Fibroblast of gingiva (primary cell): ENCODE results near the gene LAMTOR2.
"Not testable (repeated sequence)": the region's sequence is repeated elsewhere in the genome, so short reads cannot be mapped to it uniquely, and the experiment has no call there.

Experiments used
- DNase-seq: peaks from one replicate; pipeline ENCODE4 v3.0.0-alpha.2; 2011; ENCODE audit warnings: low read depth

Gene LAMTOR2

DNA sequence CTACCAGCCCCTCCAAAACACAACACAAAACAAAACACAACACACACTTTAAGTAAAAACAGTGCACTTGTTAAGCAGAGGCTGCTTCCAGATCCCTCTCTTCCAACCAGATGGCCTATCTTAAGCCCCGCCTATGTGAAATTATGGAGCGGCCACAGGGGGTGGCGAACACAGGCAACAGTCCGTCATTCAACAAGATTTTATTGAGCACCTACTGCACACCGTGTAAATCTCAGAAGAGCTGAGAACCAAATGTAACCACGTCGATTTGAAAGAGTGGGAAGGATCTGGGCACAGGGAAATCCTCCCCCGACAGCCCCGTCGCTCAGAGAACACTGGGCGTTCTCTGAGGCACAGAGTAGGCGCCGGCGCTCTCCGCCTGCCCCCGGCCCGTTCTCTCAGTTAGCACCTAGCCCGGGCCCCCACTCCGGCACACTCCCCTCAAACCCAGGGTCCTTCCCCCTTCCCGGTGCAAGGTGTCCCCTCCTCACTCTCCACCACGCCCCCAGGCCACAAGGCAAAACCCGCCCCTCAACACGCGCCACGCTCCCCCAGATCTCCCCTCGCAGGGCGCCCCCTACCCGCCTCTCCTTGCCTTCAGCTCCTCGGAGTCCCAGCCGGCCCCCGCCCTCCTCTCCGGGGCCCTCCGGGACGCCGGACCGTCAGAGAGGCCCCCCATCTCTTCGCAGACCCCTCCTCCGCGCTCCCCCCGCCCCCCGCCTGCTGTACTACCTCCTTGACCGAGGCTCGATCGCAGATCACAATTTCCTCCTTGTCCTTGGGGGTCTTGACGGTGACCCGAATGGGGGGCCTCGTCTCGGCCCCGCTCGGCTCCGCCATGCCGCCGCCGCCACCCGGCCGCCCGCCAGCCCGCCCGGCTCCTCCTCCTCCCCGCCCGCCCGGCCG is 1.5 kb upstream of the LAMTOR2 start:
- DNase-seq = peak; percentile 69

GRCh38 chr1:156053768-156054499 is 648 bp upstream of the LAMTOR2 start, which contains the start of gene UBQLN4:
Gene UBQLN4, minus strand, starts transcription at chr1:156053798. Its CDS starts 97 bp downstream, at chr1:156053701.
- peak; percentile 87 for DNase-seq

DNA sequence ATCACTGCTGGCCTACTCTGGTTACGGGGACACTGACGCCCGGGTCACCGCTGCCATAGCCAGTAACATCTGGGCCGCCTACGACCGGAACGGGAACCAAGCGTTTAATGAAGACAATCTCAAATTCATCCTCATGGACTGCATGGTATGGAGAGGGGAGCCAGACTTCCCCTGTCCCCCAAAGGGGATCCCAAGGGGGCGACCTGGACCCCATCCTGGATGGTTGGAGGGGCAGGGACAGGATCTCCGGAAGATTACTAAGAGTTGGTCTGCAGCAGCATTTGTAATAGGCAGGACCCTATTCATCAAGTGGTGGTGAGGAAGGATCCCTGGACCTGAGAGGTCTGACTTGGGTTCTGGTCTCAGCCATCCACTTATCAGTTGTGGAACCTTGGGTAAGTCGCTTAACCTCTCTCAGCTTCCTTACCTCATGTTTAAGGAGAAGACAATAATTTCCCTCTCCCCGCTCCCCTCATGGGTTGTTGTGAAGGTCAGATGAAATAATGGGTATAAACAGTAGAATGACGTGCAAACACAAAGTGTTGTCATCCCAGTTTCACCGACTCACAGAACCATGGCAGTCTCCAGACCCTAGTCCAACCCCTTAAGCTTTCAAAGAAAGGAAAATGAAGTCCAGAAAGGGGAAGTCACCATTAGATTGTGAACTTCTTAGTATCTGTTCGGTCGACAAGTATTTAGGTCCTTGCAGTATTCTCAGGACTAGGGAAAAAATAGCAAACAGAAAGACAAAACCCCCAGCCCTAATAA is 883 bp downstream of the LAMTOR2 start:
- DNase-seq = no peak

DNA sequence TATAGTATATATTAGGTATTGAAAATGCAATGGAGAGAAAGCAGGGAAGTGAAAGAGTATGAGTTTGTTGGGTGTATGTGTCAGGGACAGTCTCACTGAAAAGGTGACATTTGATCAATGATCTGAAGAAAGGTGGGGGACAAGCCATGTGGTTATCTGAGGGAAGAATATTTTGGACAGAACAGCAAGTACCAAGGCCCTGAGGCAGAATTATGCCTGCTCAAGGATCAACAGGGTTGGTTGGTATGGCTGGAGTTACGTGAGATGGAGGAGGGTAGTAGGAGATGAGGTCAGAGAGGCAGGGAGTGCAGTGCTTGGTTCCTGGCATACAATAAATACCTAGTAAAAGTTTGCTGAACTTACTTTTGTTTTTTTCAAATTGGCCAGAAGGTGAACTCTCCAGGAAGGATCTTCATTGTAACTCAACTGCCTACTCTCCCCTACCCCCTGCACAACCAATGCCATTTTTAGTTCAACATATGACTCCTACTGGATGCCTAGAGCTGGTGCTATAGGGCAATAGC is 1.8 kb downstream of the LAMTOR2 start:
- DNase-seq = no peak

GRCh38 chr1:156060937-156061636 is 6.5 kb downstream of the LAMTOR2 start, which contains the start of gene RAB25:
Gene RAB25, plus strand, starts transcription at chr1:156061160. Its CDS starts 241 bp downstream, at chr1:156061401.
- DNase-seq = no peak

GRCh38 chr1:156062189-156062588 is 7.6 kb downstream of the LAMTOR2 start:
- no peak for DNase-seq

GRCh38 chr1:156063997-156064285 is 9.4 kb downstream of the LAMTOR2 start:
- no peak for DNase-seq

DNA sequence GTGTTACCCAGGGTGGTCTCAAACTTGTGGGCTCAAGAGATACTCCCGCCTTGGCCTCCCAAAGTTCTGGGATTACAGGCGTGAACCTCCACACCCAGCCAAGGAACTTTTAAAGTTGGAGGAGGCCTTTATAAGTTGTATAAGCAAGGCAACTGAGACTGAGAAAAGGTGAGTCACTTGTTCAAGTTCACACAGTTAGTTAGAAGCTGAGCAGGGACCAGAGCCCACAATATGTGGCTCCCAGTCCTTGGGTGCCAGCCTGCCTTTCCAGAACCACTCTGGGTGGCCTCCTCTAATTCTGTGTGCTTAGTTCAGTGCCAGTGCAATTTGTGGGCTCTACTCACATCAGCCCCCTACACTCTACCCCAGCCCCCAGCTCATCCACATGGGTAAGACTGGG is 10.0 kb downstream of the LAMTOR2 start:
- no peak for DNase-seq

DNA sequence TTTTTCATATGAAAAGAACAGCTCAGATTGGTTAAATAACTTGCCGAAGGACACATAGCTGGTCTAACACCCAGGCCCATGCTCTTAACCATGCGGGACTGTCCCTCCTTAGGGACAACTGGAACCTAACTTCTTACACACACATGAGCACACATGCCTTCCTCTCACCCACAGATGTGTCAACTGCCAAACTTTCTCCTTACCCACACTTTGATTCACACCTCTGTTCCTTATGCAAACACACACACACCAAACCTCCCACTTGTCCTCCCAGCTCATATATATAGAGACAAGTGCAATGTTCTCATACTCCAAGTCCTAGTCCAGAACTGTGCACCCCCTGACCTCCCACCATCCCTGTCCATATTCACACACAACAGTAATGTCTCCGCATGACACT is 10.6 kb downstream of the LAMTOR2 start:
- no peak for DNase-seq

GRCh38 chr1:156065871-156066270 is 11.3 kb downstream of the LAMTOR2 start:
- DNase-seq = no peak

GRCh38 chr1:156067262-156067661 is 12.7 kb downstream of the LAMTOR2 start:
- DNase-seq = no peak

GRCh38 chr1:156069490-156070455 is 15.2 kb downstream of the LAMTOR2 start:
- no peak for DNase-seq

DNA sequence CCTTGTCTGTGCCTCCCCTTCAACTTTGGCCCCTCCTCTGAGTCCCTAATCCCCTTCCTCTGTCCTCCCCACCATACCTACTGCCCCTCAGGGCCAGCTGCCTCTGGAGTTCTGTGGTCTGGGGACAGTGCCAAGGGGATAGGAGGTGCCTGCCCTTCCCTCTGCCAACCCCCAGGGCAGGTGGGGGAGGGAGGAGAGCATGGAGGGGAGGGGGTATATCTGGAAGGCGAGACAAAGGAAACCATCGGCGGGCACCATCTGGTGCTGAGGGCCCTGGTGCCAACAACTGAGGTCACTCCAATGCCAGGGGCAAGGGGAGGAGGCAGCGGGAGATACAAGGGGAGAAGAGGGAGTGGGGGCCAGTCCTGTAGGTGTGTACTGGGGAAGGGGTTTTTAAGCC is 16.0 kb downstream of the LAMTOR2 start:
- DNase-seq = no peak

DNA sequence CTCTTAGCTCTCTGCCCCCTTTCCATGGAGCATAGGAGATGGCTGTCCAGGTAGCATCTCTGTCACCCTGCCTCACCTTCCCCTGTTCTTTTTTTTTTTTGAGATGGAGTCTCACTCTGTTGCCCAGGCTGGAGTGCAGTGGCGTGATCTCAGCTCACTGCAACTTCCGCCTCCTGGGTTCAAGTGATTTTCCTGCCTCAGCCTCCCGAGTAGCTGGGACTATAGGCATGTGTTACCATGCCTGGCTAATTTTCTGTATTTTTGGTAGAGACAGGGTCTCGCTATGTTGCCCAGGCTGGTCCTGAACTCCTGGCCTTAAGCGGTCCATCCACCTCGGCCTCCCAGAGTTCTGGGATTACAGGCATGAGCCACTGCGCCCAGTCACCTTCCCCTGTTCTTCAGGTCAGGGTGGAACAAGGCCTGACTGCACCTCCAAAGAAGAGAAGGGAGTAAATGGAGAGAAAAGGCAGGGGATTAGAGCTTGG is 16.8 kb downstream of the LAMTOR2 start:
- DNase-seq = not testable (repeated sequence)

- no peak for DNase-seq
Measured at GRCh38 chr1:156072251-156072650, 17.7 kb downstream of the LAMTOR2 start.

DNA sequence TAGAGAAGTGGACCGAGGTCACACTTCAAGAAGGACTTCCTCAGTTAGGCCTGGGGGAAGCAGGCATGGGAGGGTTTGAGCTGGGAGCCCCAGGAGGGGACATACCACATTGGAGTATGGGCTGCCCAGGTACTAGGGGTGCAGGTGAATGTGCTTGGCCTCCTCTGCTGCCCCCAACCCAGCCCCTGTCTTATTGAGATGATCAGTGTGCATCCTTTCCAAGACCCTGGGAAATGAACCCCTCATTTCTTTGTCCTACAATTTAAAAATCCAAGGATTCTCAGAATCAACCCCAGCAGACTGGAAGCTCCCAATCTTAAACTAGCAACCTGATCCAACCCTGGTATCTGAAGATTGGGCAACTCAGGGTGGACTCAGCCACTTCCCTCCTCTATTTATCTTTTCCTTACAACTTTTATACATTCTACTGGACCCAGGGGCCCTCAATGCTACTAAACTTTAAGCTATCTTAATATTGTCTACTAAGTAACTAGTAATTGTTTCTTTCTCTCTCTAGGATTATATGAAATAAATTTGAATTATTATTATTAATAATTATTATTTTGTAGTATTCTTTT is 18.6 kb downstream of the LAMTOR2 start:
- no peak for DNase-seq

- DNase-seq = no peak
Measured at GRCh38 chr1:156073740-156074139, 19.2 kb downstream of the LAMTOR2 start.

DNA sequence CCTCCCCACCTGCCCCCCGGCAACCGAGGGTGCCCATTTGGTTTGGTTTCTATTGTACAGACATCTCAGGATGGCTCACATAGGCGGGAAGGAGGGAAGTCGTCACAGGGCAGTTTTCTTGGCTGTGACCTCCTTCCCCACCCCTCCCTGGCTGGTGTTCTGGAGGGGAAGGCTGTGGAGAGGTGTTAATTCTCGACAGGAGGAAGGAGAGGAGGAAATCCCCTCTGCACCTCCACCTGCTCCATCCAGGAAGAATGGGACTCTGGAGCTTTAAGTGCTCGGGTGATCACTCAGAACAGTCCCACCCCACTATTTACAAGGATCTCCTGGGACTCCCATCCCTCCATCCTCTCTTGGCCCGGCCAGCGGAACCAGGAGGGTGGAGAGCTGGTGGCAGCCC is 20.1 kb downstream of the LAMTOR2 start:
- no peak for DNase-seq

DNA sequence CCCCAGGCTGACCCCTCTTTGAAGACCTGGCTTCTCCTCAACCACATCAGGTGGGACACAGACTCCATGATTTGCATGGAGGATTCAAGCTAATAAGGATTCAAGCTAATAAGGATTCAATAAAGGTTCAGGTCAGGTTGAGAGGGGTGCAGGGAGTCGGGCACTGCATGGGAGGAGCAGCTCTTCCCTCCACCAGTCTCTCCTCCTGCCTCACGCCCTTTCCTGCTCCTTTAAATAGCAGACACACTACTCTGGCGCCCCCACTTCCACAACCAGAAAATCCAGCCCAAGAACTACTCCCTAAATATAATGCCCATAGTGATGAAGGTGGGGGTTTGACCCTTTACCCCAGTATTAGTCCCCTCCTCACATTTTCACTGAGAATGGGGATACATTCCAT is 20.6 kb downstream of the LAMTOR2 start:
- no peak for DNase-seq

GRCh38 chr1:156075775-156076204 is 21.2 kb downstream of the LAMTOR2 start:
- DNase-seq = no peak
